ENCODE measurements around the gene RRP1.

Gene RRP1

DNA sequence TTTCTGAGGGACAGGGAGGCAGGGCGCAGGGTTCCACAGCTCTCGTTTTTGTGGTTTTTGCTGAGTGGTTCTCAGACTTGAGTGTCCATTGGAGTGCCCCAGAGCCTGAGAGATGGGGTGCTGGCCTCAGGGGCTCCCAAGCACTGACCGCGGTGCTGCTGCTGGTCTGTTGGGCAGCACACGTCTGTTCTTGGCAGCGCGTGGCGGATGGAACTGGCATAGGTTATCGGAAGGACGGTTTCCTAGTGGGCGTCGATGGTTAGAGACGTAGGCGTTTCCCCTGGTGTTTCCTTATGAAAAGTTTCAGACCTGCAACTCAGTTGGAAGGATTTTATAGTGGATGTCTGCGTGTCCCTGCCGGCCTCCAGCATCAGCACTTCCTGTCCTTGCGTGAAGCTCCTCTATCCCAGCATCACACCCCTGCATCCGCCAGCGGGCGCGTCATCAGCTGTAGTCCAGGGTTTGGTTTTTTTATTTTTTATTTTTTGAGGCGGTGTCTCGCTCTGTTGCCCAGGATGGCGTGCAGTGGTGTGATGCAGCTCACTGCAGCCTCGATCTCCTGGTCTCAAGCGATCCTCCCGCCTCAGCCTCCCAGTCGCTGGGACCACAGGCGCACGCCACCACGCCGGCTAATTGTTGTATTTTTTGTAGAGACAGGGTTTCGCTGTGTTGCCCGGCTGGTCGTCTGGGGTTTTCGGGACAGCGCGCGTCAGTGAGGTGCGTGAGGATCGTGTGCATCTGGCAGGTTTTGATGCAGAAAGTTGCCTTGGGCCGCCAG, 11.8 kb downstream of the RRP1 start:
- no peak for DNase-seq (ENCODE audit: low spot score)

- DNase-seq (ENCODE audit: low spot score) = no peak
Observed at GRCh38 chr21:43802713-43803313, 13.4 kb downstream of the RRP1 start.

DNA sequence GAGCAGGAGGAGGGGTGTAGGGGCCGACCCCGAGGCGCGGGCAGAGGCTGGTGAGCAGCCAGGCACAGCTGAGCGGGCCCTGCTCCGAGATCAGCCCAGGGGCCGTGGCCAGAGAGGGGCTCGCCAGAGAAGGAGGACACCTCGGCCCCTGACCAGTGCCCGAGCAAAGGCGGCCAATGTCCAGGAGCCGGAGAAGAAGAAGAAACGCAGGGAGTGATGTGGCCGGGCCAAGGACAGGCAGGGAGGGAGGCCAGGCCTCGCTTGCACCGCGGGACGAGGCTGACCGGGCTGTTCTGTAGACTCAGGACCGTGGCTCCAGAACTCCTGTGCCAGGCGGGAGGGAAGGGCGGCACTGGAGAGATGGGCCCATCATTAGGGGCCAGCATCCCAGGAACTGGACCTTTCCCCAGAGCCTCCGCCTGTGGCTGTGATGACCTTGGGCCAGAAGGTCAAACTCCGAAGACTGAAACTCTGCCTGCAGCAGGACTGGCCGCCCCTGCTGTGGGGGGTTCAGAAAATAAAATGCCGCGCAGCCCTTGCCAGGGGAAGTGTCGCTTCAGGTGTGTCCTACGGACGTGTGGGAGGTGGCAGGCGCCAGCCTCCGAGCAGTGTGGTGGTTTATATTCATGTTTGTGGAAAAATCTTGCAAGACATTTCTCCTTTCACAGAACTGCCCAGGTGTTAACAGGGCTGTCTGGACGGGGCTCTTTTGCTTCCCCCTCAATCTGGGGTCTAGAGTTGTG, 14.4 kb downstream of the RRP1 start:
- DNase-seq (ENCODE audit: low spot score) = no peak

DNA sequence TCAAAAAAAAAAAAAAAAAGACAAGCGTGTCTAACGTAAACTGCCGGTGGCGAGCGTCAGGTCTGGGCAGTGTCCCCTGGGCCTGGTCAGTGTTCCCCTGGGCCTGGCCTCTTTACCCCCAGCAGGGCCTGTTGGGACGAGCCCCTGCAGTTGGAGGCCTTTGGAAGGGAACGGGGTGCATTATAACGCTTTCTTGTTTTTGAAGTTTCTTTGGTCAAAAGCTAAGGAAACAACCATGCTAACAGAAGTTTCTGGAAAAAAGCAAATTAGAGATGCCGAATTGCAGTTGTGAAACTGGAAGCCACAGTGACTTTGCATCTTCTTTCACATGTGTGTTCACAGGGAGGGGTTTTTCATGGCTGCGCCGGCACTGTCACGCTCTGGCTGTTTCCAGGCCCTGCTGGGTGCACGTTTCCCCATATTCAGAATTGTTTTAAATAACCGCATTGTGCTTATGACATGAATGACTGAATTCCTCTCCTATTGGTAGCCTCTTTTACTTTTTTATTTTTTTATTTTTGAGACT, 16.0 kb downstream of the RRP1 start:
- no peak for DNase-seq (ENCODE audit: low spot score)

DNA sequence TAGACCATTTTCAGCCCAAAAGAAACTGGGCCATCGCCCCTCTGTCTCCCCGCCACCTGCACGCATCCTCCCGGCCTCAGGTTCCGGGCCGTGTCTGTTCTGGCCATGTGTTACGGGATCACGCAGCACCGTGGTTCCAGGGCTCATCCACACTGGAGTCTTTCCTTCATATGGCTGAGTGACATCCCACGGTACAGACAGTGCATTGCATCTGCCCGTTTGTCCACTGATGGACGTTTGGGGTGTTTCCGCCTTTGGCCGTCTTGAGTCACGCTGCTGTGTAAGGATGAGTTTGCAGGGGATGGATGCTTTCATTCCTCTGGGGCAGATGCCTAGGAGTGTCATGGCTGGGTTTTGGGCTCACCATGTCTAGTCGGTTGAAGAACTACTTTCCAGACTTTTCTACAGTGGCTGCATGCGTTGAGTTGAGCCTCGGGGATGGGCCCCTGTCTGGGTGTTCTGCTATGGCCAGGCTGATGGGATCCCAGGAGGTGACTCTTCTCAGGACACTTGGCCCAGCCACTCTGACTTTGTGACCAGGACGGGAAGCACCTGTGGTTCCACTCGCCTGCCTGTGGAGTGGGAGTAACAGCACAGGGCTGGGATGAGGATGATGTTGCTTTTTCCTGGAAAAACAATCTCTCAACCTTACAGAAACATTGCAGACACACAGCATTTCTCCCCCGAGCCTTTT, 16.8 kb downstream of the RRP1 start:
- no peak for DNase-seq (ENCODE audit: low spot score)

- no peak for DNase-seq (ENCODE audit: low spot score)
Observed at GRCh38 chr21:43808367-43808766, 19.0 kb downstream of the RRP1 start.

- no peak for DNase-seq (ENCODE audit: low spot score)
Observed at GRCh38 chr21:43808832-43809251, 19.5 kb downstream of the RRP1 start.

DNA sequence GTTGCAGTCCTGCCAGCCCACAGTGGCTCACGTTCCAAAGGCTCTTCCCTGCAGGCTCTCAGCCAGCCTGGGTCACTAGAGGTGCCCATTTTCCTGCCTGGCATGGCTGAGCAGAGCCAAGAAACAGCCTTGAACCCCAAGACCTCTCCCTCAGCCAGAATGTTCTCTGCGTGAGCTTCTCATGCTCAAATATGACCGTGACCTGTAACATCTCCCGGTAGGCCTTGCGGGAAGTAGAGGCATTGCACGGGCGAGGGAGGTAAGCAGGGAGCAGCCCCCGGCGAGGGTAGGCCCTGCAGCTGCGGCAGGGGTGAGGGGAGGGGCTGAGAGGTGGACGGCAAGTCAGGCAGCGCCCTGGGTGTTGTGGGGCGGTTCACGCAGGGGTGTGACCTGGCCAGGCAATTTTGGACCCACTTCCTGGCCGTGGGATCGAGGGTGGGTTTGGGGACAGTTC, 20.0 kb downstream of the RRP1 start:
- no peak for DNase-seq (ENCODE audit: low spot score)

- no peak for DNase-seq (ENCODE audit: low spot score)
Observed at GRCh38 chr21:43809853-43810504, 20.6 kb downstream of the RRP1 start.

GRCh38 chr21:43810505-43811261, 21.3 kb downstream of the RRP1 start:
- DNase-seq (ENCODE audit: low spot score) = peak; percentile 95

DNA sequence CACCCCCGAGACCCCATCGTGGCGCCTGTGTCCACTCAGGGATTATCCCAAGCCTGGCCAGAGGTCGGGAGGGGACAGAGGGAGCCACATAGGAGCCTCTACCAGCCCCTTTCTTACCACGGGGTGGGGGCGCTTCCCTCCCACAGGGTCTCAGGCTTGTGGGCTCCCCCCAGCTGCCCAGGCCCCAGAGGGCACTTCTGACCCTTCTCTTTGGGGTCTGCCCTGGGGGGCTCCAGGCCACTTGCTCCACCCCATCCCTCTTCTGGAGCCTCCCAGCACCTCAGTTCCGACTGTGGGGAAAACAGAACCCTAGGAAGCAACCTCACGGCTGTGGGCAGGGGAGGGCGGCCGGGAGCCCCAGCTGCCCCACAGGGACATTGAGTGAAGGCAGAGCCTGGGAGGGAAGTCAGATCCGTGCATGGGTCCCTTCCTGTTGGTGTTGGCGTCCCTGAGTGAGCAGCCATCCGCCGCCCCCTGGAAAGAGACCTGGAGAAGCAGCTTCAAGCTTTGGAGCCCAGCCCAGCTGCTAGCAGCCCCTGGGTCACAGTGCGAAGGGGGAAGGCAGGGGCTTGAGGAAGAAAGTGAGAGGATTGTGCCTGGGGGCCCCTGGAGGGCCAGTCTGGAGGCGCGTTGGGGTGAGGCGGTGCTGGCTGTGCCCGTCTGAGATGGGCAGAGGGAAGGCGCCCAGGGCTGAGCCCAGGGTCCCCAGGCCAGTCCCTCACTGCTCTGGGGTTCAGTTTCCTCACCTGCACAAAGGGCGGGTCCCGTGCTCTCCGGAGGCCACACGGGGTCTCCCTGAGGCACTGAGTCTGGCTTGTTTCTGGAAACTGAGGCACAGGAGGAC, 22.1 kb downstream of the RRP1 start:
- DNase-seq (ENCODE audit: low spot score) = no peak

DNA sequence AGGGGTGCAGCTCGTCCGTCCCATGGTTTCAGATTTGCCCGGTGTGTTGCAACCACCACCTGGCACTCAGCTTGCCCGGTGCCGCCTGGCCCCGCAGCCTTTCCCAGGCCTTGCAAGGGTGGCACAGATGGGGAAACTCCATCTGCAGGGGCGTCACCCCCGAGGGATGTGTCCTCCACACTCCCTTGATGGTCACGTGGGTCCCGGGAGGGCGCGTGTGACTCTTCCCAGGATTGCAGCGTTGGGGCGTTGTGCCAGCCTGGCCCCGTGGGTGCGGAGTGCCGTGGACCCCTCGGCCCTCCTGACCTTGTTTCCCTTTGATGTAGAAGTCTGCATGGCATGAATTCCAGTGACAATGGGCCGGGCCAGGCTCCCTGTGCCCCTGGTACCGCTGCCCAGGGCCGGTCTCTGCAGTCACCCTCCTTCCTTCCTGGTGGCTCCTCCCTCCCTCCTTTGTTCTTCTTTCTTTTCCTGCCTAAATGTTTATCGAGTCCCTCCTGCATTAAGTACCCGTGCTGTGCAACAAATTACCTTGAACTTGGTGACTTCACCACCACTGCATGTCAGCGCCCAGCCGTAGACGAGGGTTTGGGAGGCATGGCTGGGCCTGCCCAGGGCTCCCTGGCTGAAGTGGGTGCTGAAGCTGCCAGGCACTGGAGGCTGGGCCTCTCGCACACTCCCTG, 22.9 kb downstream of the RRP1 start:
- DNase-seq (ENCODE audit: low spot score) = peak; percentile 83

DNA sequence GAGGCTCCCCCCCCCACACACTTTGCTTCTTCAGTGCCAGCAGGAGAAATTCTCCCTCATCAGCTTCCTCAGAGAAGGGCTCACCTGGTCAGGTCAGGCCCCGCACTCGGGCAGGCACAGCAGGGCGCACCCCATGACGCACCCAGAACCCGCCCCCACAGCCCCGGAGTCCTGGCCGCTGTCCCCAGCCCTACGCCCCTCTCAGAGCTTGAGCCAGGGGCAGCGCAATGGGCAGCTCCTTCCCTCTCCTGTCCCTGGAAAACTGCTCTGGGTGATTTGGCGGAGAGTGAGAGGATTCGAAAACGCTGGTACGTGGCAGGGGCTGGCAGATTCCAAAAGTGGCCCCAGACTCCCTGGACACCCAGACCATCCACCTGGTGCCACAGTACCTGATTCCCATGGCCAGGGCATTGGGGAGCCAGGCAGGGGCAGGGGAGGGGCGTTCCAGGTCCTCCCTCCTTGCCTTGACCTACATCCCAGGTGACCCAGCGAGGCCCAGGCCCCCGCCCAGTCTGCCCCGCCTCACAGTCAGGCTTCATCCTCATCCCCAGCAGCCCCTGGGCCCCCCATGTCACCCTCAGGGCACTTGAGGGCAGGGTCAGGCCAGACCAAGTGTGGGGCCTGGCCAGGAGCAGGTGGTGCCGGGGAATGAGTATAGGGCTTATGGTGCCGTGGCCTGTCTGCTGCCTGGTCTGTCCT, 23.7 kb downstream of the RRP1 start:
- DNase-seq (ENCODE audit: low spot score) = no peak

GRCh38 chr21:43813656-43813980, 24.2 kb downstream of the RRP1 start:
- DNase-seq (ENCODE audit: low spot score) = no peak

DNA sequence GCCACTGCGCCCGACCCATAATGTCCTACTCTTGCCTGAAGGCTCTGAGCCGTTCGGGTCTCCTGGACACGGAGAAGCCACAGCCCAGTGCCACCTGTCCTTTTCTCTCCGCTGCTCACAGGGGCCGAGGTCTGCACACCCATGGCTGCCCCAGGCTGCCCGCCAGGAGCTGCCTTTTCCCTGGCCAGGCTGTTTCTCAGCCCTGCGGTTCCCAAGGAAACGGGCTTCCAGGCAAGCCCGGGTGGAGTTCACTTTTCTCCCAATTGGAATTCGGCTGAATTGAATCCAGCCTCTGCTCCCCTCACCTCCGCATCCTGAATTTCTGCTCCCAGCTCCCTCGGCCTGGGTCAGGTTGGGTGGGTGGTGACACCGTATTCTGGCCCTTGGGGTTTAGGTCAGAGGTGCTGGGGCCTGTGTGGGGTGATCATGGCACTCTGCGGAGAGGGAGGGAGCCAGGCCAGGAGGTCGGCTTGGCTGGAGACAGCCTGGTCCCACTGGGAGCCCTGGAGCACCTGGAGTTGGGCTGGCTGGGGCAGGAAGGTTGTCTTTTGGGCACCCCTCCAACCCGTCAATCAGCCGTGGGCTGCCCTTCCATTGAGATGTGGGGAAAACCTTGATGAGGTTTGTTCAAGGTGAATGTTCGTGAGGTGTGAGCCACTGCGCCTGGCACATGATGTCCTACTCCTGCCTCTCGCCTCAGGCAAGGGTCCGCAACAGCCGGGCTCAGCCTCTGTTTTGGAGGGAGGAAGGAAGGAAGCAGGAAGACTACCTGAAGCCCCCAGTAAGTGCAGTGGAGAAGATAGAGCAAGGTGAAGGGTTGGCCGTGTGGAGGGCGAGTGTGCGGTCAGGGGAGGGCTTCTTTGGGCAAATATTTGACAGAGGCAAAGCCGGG, 25.1 kb downstream of the RRP1 start:
- DNase-seq (ENCODE audit: low spot score) = no peak

GRCh38 chr21:43815107-43815613, 25.8 kb downstream of the RRP1 start:
- no peak for DNase-seq (ENCODE audit: low spot score)

DNA sequence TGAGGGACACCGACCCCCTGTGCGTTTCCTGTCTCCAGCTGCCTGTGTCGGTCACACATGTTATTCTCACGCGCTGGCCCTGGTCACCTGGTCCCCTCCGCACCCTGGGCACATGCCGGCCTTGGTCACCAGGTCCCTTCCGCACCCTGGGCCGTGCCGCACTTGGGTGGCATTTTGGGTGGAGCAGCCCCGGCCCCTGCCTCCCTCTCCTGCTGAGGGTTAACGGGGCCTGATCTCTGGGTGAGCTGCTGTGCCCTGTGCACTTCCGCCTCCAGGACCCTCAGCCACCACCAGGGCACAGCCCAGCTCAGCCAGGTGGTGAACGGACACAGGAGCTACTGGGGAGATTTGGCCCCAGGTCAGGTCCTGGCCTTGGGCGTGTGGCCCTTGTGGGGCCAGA, 26.6 kb downstream of the RRP1 start:
- DNase-seq (ENCODE audit: low spot score) = no peak

DNA sequence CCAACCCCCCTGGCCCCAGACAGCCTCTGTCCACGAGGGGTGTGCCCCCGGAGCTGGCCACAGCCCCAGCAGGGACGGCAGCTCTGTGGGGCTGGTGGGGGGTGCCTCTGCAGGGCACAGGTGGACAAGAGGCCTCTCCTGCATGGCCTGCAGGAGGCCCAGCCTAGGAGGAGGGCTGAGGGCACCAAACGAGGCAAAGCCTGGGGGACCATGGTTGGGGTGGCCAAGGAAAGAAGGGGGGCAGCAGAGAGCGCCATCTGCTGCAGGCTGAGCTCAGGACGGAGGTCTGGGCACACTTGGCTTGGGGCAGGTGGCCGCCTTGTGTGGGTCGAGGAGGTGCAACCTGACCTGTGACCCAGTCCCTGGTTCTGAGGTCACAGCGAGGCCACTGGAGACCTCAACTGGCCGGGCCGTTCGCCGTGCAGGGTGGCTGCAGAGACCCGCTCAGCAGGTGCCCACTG, 27.3 kb downstream of the RRP1 start:
- no peak for DNase-seq (ENCODE audit: low spot score)

Measured in hepatic stellate cell (primary cell).